H9 (cell line): ENCODE results near the gene ECEL1. TPM values are rescaled to one million over a fixed set of nuclear protein-coding genes. Genes with fewer than 3 reads are reported as not detected.

Source experiments
- DNase-seq: peaks from one replicate; pipeline ENCODE4 v3.0.0-alpha.2; 2017
- H2AFZ ChIP-seq: one replicate; pipeline ENCODE4 v1.6.1; 2013; ENCODE audit warnings: mild to moderate bottlenecking, low read length, control low read depth, moderate library complexity
- H2AK5ac ChIP-seq: 2 replicates; pipeline ENCODE4 v1.6.1; 2013; ENCODE audit warnings: low read length, control low read depth, mixed read lengths; ENCODE audit not compliant: insufficient read length
- H2BK120ac ChIP-seq: one replicate; pipeline ENCODE4 v1.6.1; 2013; ENCODE audit warnings: low read depth, mild to moderate bottlenecking, low read length, control low read depth, inconsistent platforms; ENCODE audit not compliant: poor library complexity, severe bottlenecking
- H2BK12ac ChIP-seq: 2 replicates; pipeline ENCODE4 v1.6.1; 2013; ENCODE audit warnings: low read length, control low read depth, mixed read lengths, low read depth; ENCODE audit not compliant: insufficient read length
- H2BK15ac ChIP-seq: 2 replicates; pipeline ENCODE4 v1.6.1; 2013; ENCODE audit warnings: low read depth, low read length, control low read depth
- H2BK20ac ChIP-seq: one replicate; pipeline ENCODE4 v1.6.1; 2013; ENCODE audit warnings: low read depth, mild to moderate bottlenecking, low read length, control low read depth, inconsistent platforms; ENCODE audit not compliant: poor library complexity, severe bottlenecking
- H2BK5ac ChIP-seq: 2 replicates; pipeline ENCODE4 v1.6.1; 2013; ENCODE audit warnings: low read length, control low read depth, mixed read lengths; ENCODE audit not compliant: insufficient read length
- H3K14ac ChIP-seq: 2 replicates; pipeline ENCODE4 v1.6.1; 2013; ENCODE audit warnings: low read length, control low read depth; ENCODE audit not compliant: insufficient read depth
- H3K18ac ChIP-seq: 2 replicates; pipeline ENCODE4 v1.6.1; 2013; ENCODE audit warnings: low read depth, mild to moderate bottlenecking, mixed read lengths, low read length, control low read depth; ENCODE audit not compliant: insufficient read length
- H3K23ac ChIP-seq: 2 replicates; pipeline ENCODE4 v1.6.1; 2013; ENCODE audit warnings: low read length, control low read depth, mixed read lengths, low read depth; ENCODE audit not compliant: insufficient read length
- H3K23me2 ChIP-seq: 2 replicates; pipeline ENCODE4 v1.6.1; 2013; ENCODE audit warnings: low read depth, mild to moderate bottlenecking, mixed read lengths, low read length, control low read depth; ENCODE audit not compliant: insufficient read length, poor library complexity, severe bottlenecking
- H3K27ac ChIP-seq: 2 replicates; pipeline ENCODE4 v1.5.1; 2013; ENCODE audit warnings: low read length, control low read depth, mixed read lengths, low read depth; ENCODE audit not compliant: insufficient read length
- H3K27me3 ChIP-seq: 2 replicates; pipeline ENCODE4 v1.6.1; 2013; ENCODE audit warnings: low read length, control low read depth, inconsistent platforms; ENCODE audit not compliant: insufficient read depth
- H3K4ac ChIP-seq: 2 replicates; pipeline ENCODE4 v1.6.1; 2013; ENCODE audit warnings: low read depth, mild to moderate bottlenecking, control low read depth, inconsistent platforms, low read length, moderate library complexity
- H3K4me1 ChIP-seq: 2 replicates; pipeline ENCODE4 v1.6.1; 2013; ENCODE audit warnings: low read length, control low read depth, inconsistent platforms; ENCODE audit not compliant: insufficient read depth
- H3K4me2 ChIP-seq: 2 replicates; pipeline ENCODE4 v1.6.1; 2013; ENCODE audit warnings: low read length, control low read depth, mixed read lengths; ENCODE audit not compliant: insufficient read length, insufficient read depth
- H3K56ac ChIP-seq: 2 replicates; pipeline ENCODE4 v1.6.1; 2013; ENCODE audit warnings: low read depth, mild to moderate bottlenecking, mixed read lengths, low read length, control low read depth; ENCODE audit not compliant: insufficient read length
- H3K79me1 ChIP-seq: 2 replicates; pipeline ENCODE4 v1.6.1; 2013; ENCODE audit warnings: low read depth, mild to moderate bottlenecking, moderate library complexity, low read length, control low read depth, inconsistent platforms; ENCODE audit not compliant: insufficient read depth, poor library complexity, severe bottlenecking
- H3K79me2 ChIP-seq: 2 replicates; pipeline ENCODE4 v1.6.1; 2013; ENCODE audit warnings: low read length, control low read depth, inconsistent platforms; ENCODE audit not compliant: insufficient read depth
- H3K9ac ChIP-seq: 2 replicates; pipeline ENCODE4 v1.6.1; 2013; ENCODE audit warnings: low read length, control low read depth, mixed read lengths; ENCODE audit not compliant: insufficient read length; ENCODE audit errors: extremely low read depth
- H3K9me3 ChIP-seq: one replicate; pipeline ENCODE4 v1.6.1; 2013; ENCODE audit warnings: low read depth, low read length, inconsistent platforms; ENCODE audit not compliant: control insufficient read depth
- H3T11ph ChIP-seq: one replicate; pipeline ENCODE4 v1.6.1; 2013; ENCODE audit warnings: mild to moderate bottlenecking, low read length, control low read depth, inconsistent platforms
- H4K20me1 ChIP-seq: one replicate; pipeline ENCODE4 v1.6.1; 2013; ENCODE audit not compliant: control insufficient read depth, insufficient read length, insufficient read depth
- H4K5ac ChIP-seq: 2 replicates; pipeline ENCODE4 v1.6.1; 2013; ENCODE audit warnings: low read depth, mild to moderate bottlenecking, mixed read lengths, low read length, control low read depth; ENCODE audit not compliant: insufficient read length
- H4K8ac ChIP-seq: replicated peaks from 2 replicates; pipeline ENCODE4 v1.6.1; 2013; ENCODE audit warnings: low read length, control low read depth, mixed read lengths, low read depth; ENCODE audit not compliant: insufficient read length
- H4K91ac ChIP-seq: 2 replicates; pipeline ENCODE4 v1.6.1; 2013; ENCODE audit warnings: low read depth, mild to moderate bottlenecking, moderate library complexity, mixed read lengths, low read length, control low read depth; ENCODE audit not compliant: insufficient read length
- H3K27ac Mint-ChIP-seq, 3 experiments: 2 replicates in 2 of 3; 3 replicates in 1 of 3; pipeline ENCODE4 v1.8.0; 2020 to 2021; ENCODE audit warnings: mixed read lengths in 3 of 3, mild to moderate bottlenecking in 1 of 3, moderate library complexity in 1 of 3
- H3K27me3 Mint-ChIP-seq: 2 replicates; pipeline ENCODE4 v1.8.0; 2021; ENCODE audit warnings: low read depth, mild to moderate bottlenecking, moderate library complexity, mixed read lengths
- H3K36me3 Mint-ChIP-seq, 3 experiments: 2 replicates in 2 of 3; 3 replicates in 1 of 3; pipeline ENCODE4 v1.8.0; 2020 to 2021; ENCODE audit warnings: low read depth in 3 of 3, mixed read lengths in 3 of 3; ENCODE audit not compliant: insufficient read depth in 1 of 3
- H3K4me1 Mint-ChIP-seq, 2 experiments: 2 replicates each; pipeline ENCODE4 v1.8.0; 2020; ENCODE audit warnings: mixed read lengths in 2 of 2
- H3K4me3 Mint-ChIP-seq, 2 experiments: 2 replicates in 1 of 2; 3 replicates in 1 of 2; pipeline ENCODE4 v1.8.0; 2020 to 2021; ENCODE audit warnings: mild to moderate bottlenecking in 2 of 2, mixed read lengths in 2 of 2, moderate library complexity in 1 of 2
- H3K9me3 Mint-ChIP-seq, 2 experiments: 2 replicates in 1 of 2; 3 replicates in 1 of 2; pipeline ENCODE4 v1.8.0; 2020; ENCODE audit warnings: mild to moderate bottlenecking in 2 of 2, mixed read lengths in 2 of 2, moderate library complexity in 1 of 2
- CTCF ChIP-seq: fragments of 200-600 bp; sonication (generic); conservative IDR thresholded peaks from 3 replicates; pipeline ENCODE4 v1.8.0; 2021; ENCODE audit warnings: antibody characterized with exemption, mild to moderate bottlenecking
- WGBS: extraction: QIAGEN DNeasy Blood & Tissue Kit; methylation state at CpG from one replicate; pipeline ENCODE4 v1.1.7; 2013; ENCODE audit warnings: missing lambda C conversion rate, low lambda C conversion rate, mixed read lengths; ENCODE audit not compliant: insufficient read length; ENCODE audit errors: extremely low coverage; 5-methylcytosine and 5-hydroxymethylcytosine counted together
- total RNA-seq: library from RNA; stranded (reverse); gene quantifications from 2 replicates; pipeline ENCODE4 v1.2.1, GENCODE V29; 2021

ECEL1 gene
- total RNA-seq, 1 experiment from 2014 or later = 8.4 TPM

GRCh38 chr2:232494542-232494941 is 6.9 kb upstream of the ECEL1 start:
- Mint-ChIP-seq H3K27ac (no peak overlapping the region), H3K36me3 (no peaks in the 10 kb centered on the region; a peak in 1 of 7 replicates), H3K9me3 (no peaks in the 10 kb centered on the region; a peak in 1 of 5 replicates), H3K4me1 (peaks cover 12 to 43% of the 10 kb centered on the region in 2 experiments), H3K4me3 (no peak overlapping the region), H3K27me3 (peaks cover 40% of the 10 kb centered on the region)
- H3K23ac ChIP-seq = no peak overlapping the region
- no peak overlapping the region for H2BK20ac ChIP-seq
- no peak overlapping the region for H3K9ac ChIP-seq
- no peaks in the 10 kb centered on the region for H3K23me2 ChIP-seq
- H4K8ac ChIP-seq = no peak overlapping the region
- H2BK120ac ChIP-seq = no peak overlapping the region
- no peak overlapping the region for H2BK5ac ChIP-seq
- H4K91ac ChIP-seq = no peak overlapping the region
- H3K79me1 ChIP-seq = no peaks in the 10 kb centered on the region
- H2AFZ ChIP-seq = no peak overlapping the region
- H4K20me1 ChIP-seq = no peaks in the 10 kb centered on the region
- peaks cover 2% of the 10 kb centered on the region; the same call in 1 of the 2 replicates for H3K4me1 ChIP-seq
- no peak for DNase-seq
- H3K9me3 ChIP-seq = no peaks in the 10 kb centered on the region
- H2AK5ac ChIP-seq = no peak overlapping the region
- no peak overlapping the region for H3K56ac ChIP-seq
- no peak overlapping the region for H3K4ac ChIP-seq
- no peak overlapping the region for H2BK12ac ChIP-seq
- no peak overlapping the region for H3K27ac ChIP-seq
- no peak overlapping the region for H4K5ac ChIP-seq
- no peak for TF ChIP-seq CTCF
- no CpG with 5 or more reads among the region's 5 CpGs for WGBS
- no peak overlapping the region for H3K18ac ChIP-seq
- H3K14ac ChIP-seq = no peak overlapping the region
- H3K27me3 ChIP-seq = no peaks in the 10 kb centered on the region; the same call in 1 of the 2 replicates
- no peak overlapping the region for H2BK15ac ChIP-seq
- no peak overlapping the region for H3T11ph ChIP-seq
- no peaks in the 10 kb centered on the region for H3K79me2 ChIP-seq
- H3K4me2 ChIP-seq = no peak overlapping the region
